Activated naive CD4-positive, alpha-beta T cell treated with anti-CD3 and anti-CD28 coated beads, Interleukin-2, amount 50 U/mL, for 24 hours (primary cell): Measurements from ENCODE around the gene MAGEA9B.
A peak's percentile ranks its signal among the peaks of the same experiment; 100 is the strongest.
"Not testable (repeated sequence)": the region's sequence is repeated elsewhere in the genome, so short reads cannot be mapped to it uniquely, and the experiment has no call there.

Experiments
- H3K27ac Mint-ChIP-seq: one replicate; pipeline ENCODE4 v1.8.0; 2021; ENCODE audit warnings: mild to moderate bottlenecking, mixed read lengths
- H3K27me3 Mint-ChIP-seq: one replicate; pipeline ENCODE4 v1.8.0; 2021; ENCODE audit warnings: mixed read lengths
- H3K36me3 Mint-ChIP-seq: one replicate; pipeline ENCODE4 v1.8.0; 2021; ENCODE audit warnings: mixed read lengths
- H3K4me1 Mint-ChIP-seq: one replicate; pipeline ENCODE4 v1.8.0; 2021; ENCODE audit warnings: mixed read lengths
- H3K4me3 Mint-ChIP-seq: one replicate; pipeline ENCODE4 v1.8.0; 2021; ENCODE audit warnings: mild to moderate bottlenecking, mixed read lengths
- H3K9me3 Mint-ChIP-seq: one replicate; pipeline ENCODE4 v1.8.0; 2021; ENCODE audit warnings: mixed read lengths

MAGEA9B gene

GRCh38 chrX:149587359-149587758, at the start of gene MAGEA9B:
MAGEA9B (minus strand) TSS chrX:149587459; CDS start chrX:149583179, 4,280 bp downstream.
- H3K27ac Mint-ChIP-seq, H3K27me3 Mint-ChIP-seq, H3K36me3 Mint-ChIP-seq, H3K9me3 Mint-ChIP-seq, H3K4me3 Mint-ChIP-seq, H3K4me1 Mint-ChIP-seq: not testable (repeated sequence)

- Mint-ChIP-seq H3K9me3 (no peaks in the 10 kb centered on the region), H3K27me3 (no peaks in the 10 kb centered on the region), H3K4me3 (no peak overlapping the region), H3K27ac (no peak overlapping the region), H3K4me1 (peaks cover 29% of the 10 kb centered on the region), H3K36me3 (no peaks in the 10 kb centered on the region)
These were observed 46.3 kb upstream of the MAGEA9B start for GRCh38 chrX:149633511-149633910.

GRCh38 chrX:149631234-149632165, 44.2 kb upstream of the MAGEA9B start, which contains the start of gene TMEM185A:
TMEM185A (minus strand) TSS chrX:149631792; CDS start chrX:149631580, 212 bp downstream.
- no peaks in the 10 kb centered on the region for H3K9me3 Mint-ChIP-seq
- peaks cover 45% of the 10 kb centered on the region for H3K4me1 Mint-ChIP-seq
- H3K27ac Mint-ChIP-seq = peak within 1 kb of the TSS; percentile 84
- H3K4me3 Mint-ChIP-seq = peak within 1 kb of the TSS; percentile 94
- no peaks in the 10 kb centered on the region for H3K27me3 Mint-ChIP-seq
- H3K36me3 Mint-ChIP-seq = no peaks in the 10 kb centered on the region

GRCh38 chrX:149630681-149631233, 43.5 kb upstream of the MAGEA9B start:
- Mint-ChIP-seq H3K9me3 (no peaks in the 10 kb centered on the region), H3K36me3 (no peaks in the 10 kb centered on the region), H3K4me1 (peaks cover 50% of the 10 kb centered on the region), H3K27me3 (no peaks in the 10 kb centered on the region), H3K27ac (peak overlapping the region; percentile 84), H3K4me3 (peak overlapping the region; percentile 94)

GRCh38 chrX:149629730-149630387, 42.6 kb upstream of the MAGEA9B start:
- Mint-ChIP-seq H3K36me3 (no peaks in the 10 kb centered on the region), H3K4me3 (peak overlapping the region; percentile 94), H3K27ac (peak overlapping the region; percentile 84), H3K27me3 (no peaks in the 10 kb centered on the region), H3K9me3 (no peaks in the 10 kb centered on the region), H3K4me1 (peaks cover 59% of the 10 kb centered on the region)

- Mint-ChIP-seq H3K36me3 (no peaks in the 10 kb centered on the region), H3K4me3 (no peak overlapping the region), H3K9me3 (no peaks in the 10 kb centered on the region), H3K4me1 (peaks cover 69% of the 10 kb centered on the region), H3K27ac (no peak overlapping the region), H3K27me3 (no peaks in the 10 kb centered on the region)
These were observed 41.5 kb upstream of the MAGEA9B start for GRCh38 chrX:149628768-149629167.

GRCh38 chrX:149628280-149628679, 41.0 kb upstream of the MAGEA9B start:
- Mint-ChIP-seq H3K27me3 (no peaks in the 10 kb centered on the region), H3K36me3 (no peaks in the 10 kb centered on the region), H3K27ac (no peak overlapping the region), H3K4me1 (peaks cover 71% of the 10 kb centered on the region), H3K9me3 (no peaks in the 10 kb centered on the region), H3K4me3 (no peak overlapping the region)

GRCh38 chrX:149626829-149627228, 39.6 kb upstream of the MAGEA9B start:
- peaks cover 73% of the 10 kb centered on the region for H3K4me1 Mint-ChIP-seq
- not testable (repeated sequence) for H3K9me3 Mint-ChIP-seq, H3K4me3 Mint-ChIP-seq, H3K27me3 Mint-ChIP-seq, H3K27ac Mint-ChIP-seq, H3K36me3 Mint-ChIP-seq

- not testable (repeated sequence) for H3K27me3 Mint-ChIP-seq, H3K36me3 Mint-ChIP-seq, H3K27ac Mint-ChIP-seq, H3K9me3 Mint-ChIP-seq, H3K4me3 Mint-ChIP-seq
- peaks cover 42% of the 10 kb centered on the region for H3K4me1 Mint-ChIP-seq
These were observed 32.4 kb upstream of the MAGEA9B start for GRCh38 chrX:149619662-149620061.

- H3K27me3 Mint-ChIP-seq = no peaks in the 10 kb centered on the region
- no peak overlapping the region for H3K27ac Mint-ChIP-seq
- H3K36me3 Mint-ChIP-seq = no peaks in the 10 kb centered on the region
- H3K9me3 Mint-ChIP-seq = no peaks in the 10 kb centered on the region
- H3K4me1 Mint-ChIP-seq = peaks cover 42% of the 10 kb centered on the region
- H3K4me3 Mint-ChIP-seq = no peak overlapping the region
These were observed 31.6 kb upstream of the MAGEA9B start for GRCh38 chrX:149618871-149619270.

- Mint-ChIP-seq H3K36me3 (peaks cover 3% of the 10 kb centered on the region), H3K27me3 (no peaks in the 10 kb centered on the region), H3K9me3 (no peaks in the 10 kb centered on the region), H3K4me1 (peaks cover 36% of the 10 kb centered on the region), H3K4me3 (no peak overlapping the region), H3K27ac (peak overlapping the region; percentile 52)
These were observed 24.4 kb upstream of the MAGEA9B start for GRCh38 chrX:149611623-149612175.

GRCh38 chrX:149610511-149610910, 23.3 kb upstream of the MAGEA9B start:
- peaks cover 6% of the 10 kb centered on the region for H3K36me3 Mint-ChIP-seq
- peaks cover 27% of the 10 kb centered on the region for H3K4me1 Mint-ChIP-seq
- no peaks in the 10 kb centered on the region for H3K27me3 Mint-ChIP-seq
- H3K4me3 Mint-ChIP-seq = no peak overlapping the region
- no peaks in the 10 kb centered on the region for H3K9me3 Mint-ChIP-seq
- H3K27ac Mint-ChIP-seq = no peak overlapping the region

- no peaks in the 10 kb centered on the region for H3K27me3 Mint-ChIP-seq
- H3K9me3 Mint-ChIP-seq = no peaks in the 10 kb centered on the region
- no peak overlapping the region for H3K4me3 Mint-ChIP-seq
- H3K27ac Mint-ChIP-seq = no peak overlapping the region
- peaks cover 7% of the 10 kb centered on the region for H3K4me1 Mint-ChIP-seq
- peaks cover 6% of the 10 kb centered on the region for H3K36me3 Mint-ChIP-seq
These were observed 20.4 kb upstream of the MAGEA9B start for GRCh38 chrX:149607699-149608098.

GRCh38 chrX:149605248-149605885, 18.1 kb upstream of the MAGEA9B start:
- not testable (repeated sequence) for H3K4me3 Mint-ChIP-seq, H3K27me3 Mint-ChIP-seq, H3K36me3 Mint-ChIP-seq, H3K9me3 Mint-ChIP-seq, H3K27ac Mint-ChIP-seq, H3K4me1 Mint-ChIP-seq

GRCh38 chrX:149598603-149599002, 11.3 kb upstream of the MAGEA9B start:
- not testable (repeated sequence) for H3K4me3 Mint-ChIP-seq, H3K36me3 Mint-ChIP-seq, H3K27ac Mint-ChIP-seq, H3K4me1 Mint-ChIP-seq, H3K9me3 Mint-ChIP-seq, H3K27me3 Mint-ChIP-seq
